Measurements from ENCODE around the gene PDE8A.

DNA sequence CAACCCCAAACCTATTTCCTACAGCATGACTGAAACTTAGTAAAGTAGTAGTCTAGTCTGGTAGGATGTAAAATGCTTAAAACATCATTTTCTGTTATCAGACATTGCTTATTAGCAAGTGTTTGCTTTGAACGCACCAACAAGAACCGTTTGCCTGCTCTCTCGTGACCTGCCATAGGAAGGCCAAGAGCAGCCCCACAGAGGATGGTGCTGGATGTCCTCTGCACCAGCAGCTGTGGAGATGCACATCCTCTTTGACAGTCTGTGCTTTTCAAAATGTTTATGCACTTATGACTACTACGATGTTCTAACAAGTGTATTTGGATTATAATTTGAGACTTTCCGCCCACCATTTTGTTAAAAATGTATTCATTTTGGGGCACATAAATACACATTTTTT is 59.6 kb downstream of the PDE8A start:
- TF ChIP-seq EZH2 (IDR thresholded peaks at IDR 0.05; ENCODE audit: low read length, unreplicated experiment) (no peak), EZH2phosphoT487 (IDR thresholded peaks at IDR 0.05; ENCODE audit: borderline replicate concordance, low read length) (no peak)
- TF ChIP-seq, protein P1, sequence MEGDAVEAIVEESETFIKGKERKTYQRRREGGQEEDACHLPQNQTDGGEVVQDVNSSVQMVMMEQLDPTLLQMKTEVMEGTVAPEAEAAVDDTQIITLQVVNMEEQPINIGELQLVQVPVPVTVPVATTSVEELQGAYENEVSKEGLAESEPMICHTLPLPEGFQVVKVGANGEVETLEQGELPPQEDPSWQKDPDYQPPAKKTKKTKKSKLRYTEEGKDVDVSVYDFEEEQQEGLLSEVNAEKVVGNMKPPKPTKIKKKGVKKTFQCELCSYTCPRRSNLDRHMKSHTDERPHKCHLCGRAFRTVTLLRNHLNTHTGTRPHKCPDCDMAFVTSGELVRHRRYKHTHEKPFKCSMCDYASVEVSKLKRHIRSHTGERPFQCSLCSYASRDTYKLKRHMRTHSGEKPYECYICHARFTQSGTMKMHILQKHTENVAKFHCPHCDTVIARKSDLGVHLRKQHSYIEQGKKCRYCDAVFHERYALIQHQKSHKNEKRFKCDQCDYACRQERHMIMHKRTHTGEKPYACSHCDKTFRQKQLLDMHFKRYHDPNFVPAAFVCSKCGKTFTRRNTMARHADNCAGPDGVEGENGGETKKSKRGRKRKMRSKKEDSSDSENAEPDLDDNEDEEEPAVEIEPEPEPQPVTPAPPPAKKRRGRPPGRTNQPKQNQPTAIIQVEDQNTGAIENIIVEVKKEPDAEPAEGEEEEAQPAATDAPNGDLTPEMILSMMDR (conservative IDR thresholded peaks at IDR 0.05; ENCODE audit: low read depth, low read length) = no peak

Data from PC-3 (cell line).